ENCODE data around the gene RMDN2. TPM values are rescaled to one million over a fixed set of nuclear protein-coding genes. Genes with fewer than 3 reads are reported as not detected.
"Not testable (repeated sequence)": the region's sequence is repeated elsewhere in the genome, so short reads cannot be mapped to it uniquely, and the experiment has no call there.

Gene RMDN2
- total RNA-seq, 2 donors from 2014 or later, result 3.9 to 4.9 TPM

DNA sequence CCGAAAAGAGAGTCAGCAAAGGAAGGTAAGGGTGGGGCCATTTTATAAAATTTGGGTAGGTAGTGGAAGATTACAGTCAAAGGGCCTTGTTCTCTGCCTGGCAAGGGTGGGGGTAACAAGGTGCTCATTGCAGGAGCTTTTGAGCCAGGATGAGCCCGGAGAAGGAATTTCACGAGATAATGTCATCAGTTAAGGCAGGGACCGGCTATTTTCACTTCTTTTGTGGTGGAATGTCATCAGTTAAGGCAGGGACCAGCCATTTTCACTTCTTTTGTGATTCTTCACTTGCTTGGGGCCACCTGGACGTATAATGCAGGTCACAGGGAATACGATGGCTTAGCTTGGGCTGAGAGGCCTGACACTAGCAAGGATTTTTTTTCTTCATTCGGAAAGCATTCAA, 92.7 kb downstream of the RMDN2 start:
- Mint-ChIP-seq H3K9me3 (peaks cover 27% of the 10 kb centered on the region), H3K4me1 (peaks cover 9% of the 10 kb centered on the region), H3K4me3 (no peak overlapping the region), H3K36me3 (ENCODE audit: low read depth) (peaks cover 12% of the 10 kb centered on the region), H3K27me3 (ENCODE audit: insufficient read depth) (no peaks in the 10 kb centered on the region), H3K27ac (peak overlapping the region; percentile 80)
- peak; percentile 87 for DNase-seq
- 46 to 58% methylated on average over 6 to 7 of the region's 7 CpGs for WGBS, 2 experiments (ENCODE audit: insufficient coverage in 1 of 2, insufficient read length in 1 of 2)
- Histone ChIP-seq H3K36me3 (ENCODE audit: control insufficient read depth, insufficient read depth, low read length) (no peaks in the 10 kb centered on the region), H3K4me1 (ENCODE audit: control insufficient read depth, insufficient read depth, low read length) (peaks cover 4% of the 10 kb centered on the region), H3K9ac (ENCODE audit: extremely low read depth, low read length, poor library complexity, severe bottlenecking) (no peak overlapping the region), H3K27ac (ENCODE audit: low read depth, low read length) (no peak overlapping the region), H3K4me3 (ENCODE audit: low read length) (no peak overlapping the region), H3K27me3 (ENCODE audit: control insufficient read depth, insufficient read depth, low read length, poor library complexity, severe bottlenecking) (no peaks in the 10 kb centered on the region), H3K9me3 (ENCODE audit: control insufficient read depth, low read length) (peaks cover 5% of the 10 kb centered on the region)
- TF ChIP-seq CTCF (conservative IDR thresholded peaks at IDR 0.05), result no peak

DNA sequence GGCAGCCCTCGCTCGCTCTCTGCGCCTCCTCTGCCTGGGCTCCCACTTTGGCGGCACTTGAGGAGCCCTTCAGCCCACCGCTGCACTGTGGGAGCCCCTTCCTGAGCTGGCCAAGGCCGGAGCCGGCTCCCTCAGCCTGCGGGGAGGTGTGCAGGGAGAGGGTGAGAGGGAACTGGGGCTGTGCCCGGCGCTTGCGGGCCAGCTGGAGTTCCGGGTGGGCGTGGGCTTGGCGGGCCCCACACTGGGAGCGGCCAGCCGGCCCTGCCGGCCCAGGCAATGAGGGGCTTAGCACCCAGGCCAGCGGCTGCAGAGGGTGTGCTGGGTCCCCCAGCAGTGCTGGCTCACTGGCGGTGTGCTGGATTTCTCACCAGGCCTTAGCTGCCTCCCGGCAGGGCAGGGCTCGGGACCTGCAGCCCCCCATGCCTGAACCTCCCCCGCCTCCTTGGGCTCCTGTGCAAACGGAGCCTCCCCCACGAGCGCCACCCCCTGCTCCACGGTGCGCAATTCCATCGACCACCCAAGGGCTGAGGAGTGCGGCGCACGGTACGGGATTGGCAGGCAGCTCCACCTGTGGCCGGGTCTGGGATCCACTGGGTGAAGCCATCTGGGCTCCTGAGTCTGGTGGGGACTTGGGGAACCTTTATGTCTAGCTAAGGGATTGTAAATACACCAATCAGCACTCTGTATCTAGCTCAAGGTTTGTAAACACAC, 95.4 kb downstream of the RMDN2 start:
- H3K27ac ChIP-seq (ENCODE audit: low read depth, low read length); H3K27me3 ChIP-seq (ENCODE audit: control insufficient read depth, insufficient read depth, low read length, poor library complexity, severe bottlenecking); H3K4me1 Mint-ChIP-seq; H3K9me3 ChIP-seq (ENCODE audit: control insufficient read depth, low read length); H3K4me3 Mint-ChIP-seq; H3K9ac ChIP-seq (ENCODE audit: extremely low read depth, low read length, poor library complexity, severe bottlenecking); DNase-seq; H3K27ac Mint-ChIP-seq; H3K36me3 ChIP-seq (ENCODE audit: control insufficient read depth, insufficient read depth, low read length); H3K27me3 Mint-ChIP-seq (ENCODE audit: insufficient read depth); H3K4me1 ChIP-seq (ENCODE audit: control insufficient read depth, insufficient read depth, low read length); H3K4me3 ChIP-seq (ENCODE audit: low read length): not testable (repeated sequence)
- H3K9me3 Mint-ChIP-seq, result peaks cover 22% of the 10 kb centered on the region
- WGBS, 2 experiments (ENCODE audit: insufficient coverage in 1 of 2, insufficient read length in 1 of 2), result 96 to 100% methylated on average over 12 to 33 of the region's 33 CpGs
- peaks cover 11% of the 10 kb centered on the region for H3K36me3 Mint-ChIP-seq (ENCODE audit: low read depth)

DNA sequence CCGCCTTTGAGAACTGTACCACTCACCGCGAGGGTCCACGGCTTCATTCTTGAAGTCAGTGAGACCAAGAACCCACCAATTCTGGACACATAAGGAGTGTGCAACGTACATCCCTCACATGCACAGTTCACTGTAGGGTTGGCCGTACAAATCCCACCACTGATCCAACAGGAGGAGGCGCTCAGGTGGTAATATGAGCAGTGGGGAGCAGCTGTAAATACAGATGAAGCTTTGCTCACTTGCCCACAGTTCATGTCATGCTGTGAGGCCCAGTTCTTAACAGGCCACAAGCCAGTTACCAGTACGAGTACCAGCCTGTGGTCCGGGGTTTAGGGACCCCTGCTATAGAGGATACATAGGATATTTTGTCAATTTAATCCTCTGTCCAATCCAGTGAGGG, 96.5 kb downstream of the RMDN2 start:
- Mint-ChIP-seq H3K4me3 (no peak overlapping the region), H3K27me3 (ENCODE audit: insufficient read depth) (no peaks in the 10 kb centered on the region), H3K27ac (no peak overlapping the region), H3K36me3 (ENCODE audit: low read depth) (peaks cover 9% of the 10 kb centered on the region), H3K4me1 (peaks cover 9% of the 10 kb centered on the region), H3K9me3 (peaks cover 12% of the 10 kb centered on the region)
- no peak overlapping the region for H3K9ac ChIP-seq (ENCODE audit: extremely low read depth, low read length, poor library complexity, severe bottlenecking)
- H3K36me3 ChIP-seq (ENCODE audit: control insufficient read depth, insufficient read depth, low read length), result no peaks in the 10 kb centered on the region
- WGBS, 2 experiments (ENCODE audit: insufficient coverage in 1 of 2, insufficient read length in 1 of 2), result 95 to 100% methylated on average over 4 to 9 of the region's 9 CpGs
- no peak overlapping the region for H3K27ac ChIP-seq (ENCODE audit: low read depth, low read length)
- H3K4me3 ChIP-seq (ENCODE audit: low read length), result no peak overlapping the region
- TF ChIP-seq CTCF (conservative IDR thresholded peaks at IDR 0.05), result no peak
- peaks cover 5% of the 10 kb centered on the region for H3K9me3 ChIP-seq (ENCODE audit: control insufficient read depth, low read length)
- no peak for DNase-seq
- no peaks in the 10 kb centered on the region for H3K27me3 ChIP-seq (ENCODE audit: control insufficient read depth, insufficient read depth, low read length, poor library complexity, severe bottlenecking)
- H3K4me1 ChIP-seq (ENCODE audit: control insufficient read depth, insufficient read depth, low read length), result peaks cover 4% of the 10 kb centered on the region

DNA sequence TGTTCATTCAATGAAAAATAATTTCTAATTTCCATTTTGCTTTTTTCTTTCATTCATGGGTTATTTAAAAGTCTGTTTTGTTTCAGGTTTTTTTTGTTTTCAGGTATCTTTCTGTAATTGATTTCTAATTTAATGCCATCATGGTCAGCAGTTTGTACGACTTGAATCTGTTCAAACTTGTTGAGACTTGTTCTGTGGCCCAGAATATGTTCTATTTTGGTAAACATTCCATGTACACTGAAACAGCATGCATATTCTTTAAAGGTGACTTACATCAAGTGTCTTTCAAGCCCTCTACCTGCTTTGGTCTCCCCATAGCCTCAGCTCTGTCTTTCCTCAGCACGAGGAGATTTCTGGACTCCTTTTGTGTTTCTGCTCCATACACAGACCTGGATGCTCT, 101.8 kb downstream of the RMDN2 start:
- no peak for DNase-seq
- no peak overlapping the region for H3K27ac Mint-ChIP-seq
- no peaks in the 10 kb centered on the region for H3K36me3 Mint-ChIP-seq (ENCODE audit: low read depth)
- H3K4me1 Mint-ChIP-seq, result no peaks in the 10 kb centered on the region
- no peaks in the 10 kb centered on the region for H3K4me1 ChIP-seq (ENCODE audit: control insufficient read depth, insufficient read depth, low read length)
- no peak overlapping the region for H3K9ac ChIP-seq (ENCODE audit: extremely low read depth, low read length, poor library complexity, severe bottlenecking)
- no peaks in the 10 kb centered on the region for H3K9me3 ChIP-seq (ENCODE audit: control insufficient read depth, low read length)
- H3K4me3 ChIP-seq (ENCODE audit: low read length), result no peak overlapping the region
- no peaks in the 10 kb centered on the region for H3K9me3 Mint-ChIP-seq
- H3K36me3 ChIP-seq (ENCODE audit: control insufficient read depth, insufficient read depth, low read length), result no peaks in the 10 kb centered on the region
- no peaks in the 10 kb centered on the region for H3K27me3 ChIP-seq (ENCODE audit: control insufficient read depth, insufficient read depth, low read length, poor library complexity, severe bottlenecking)
- TF ChIP-seq CTCF (conservative IDR thresholded peaks at IDR 0.05), result no peak
- no peaks in the 10 kb centered on the region for H3K27me3 Mint-ChIP-seq (ENCODE audit: insufficient read depth)
- H3K4me3 Mint-ChIP-seq, result no peak overlapping the region
- no peak overlapping the region for H3K27ac ChIP-seq (ENCODE audit: low read depth, low read length)
- 83 to 85% methylated on average over 2 of the region's 2 CpGs for WGBS, 2 experiments (ENCODE audit: insufficient coverage in 1 of 2, insufficient read length in 1 of 2)
